ENCODE measurements around the gene GCGR.

DNA sequence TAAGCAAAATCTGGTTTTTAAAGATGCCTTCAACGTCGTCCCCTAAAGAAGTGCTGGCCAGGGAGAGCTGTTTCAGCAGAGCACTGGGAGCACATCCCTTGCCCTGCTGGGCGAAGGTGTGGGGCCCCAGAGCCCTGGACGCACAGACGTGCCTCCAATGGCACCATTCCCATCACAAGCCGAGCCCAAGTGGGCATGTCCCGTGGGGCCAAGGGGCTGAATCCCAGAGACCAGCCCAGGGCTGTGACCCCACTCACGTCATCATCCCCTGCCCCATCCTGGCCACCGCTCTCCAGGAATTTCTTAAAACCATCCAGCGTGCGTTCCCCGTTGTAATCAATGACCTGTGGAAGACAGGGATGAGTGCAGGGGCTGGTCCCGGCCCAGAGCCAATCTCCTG lies 40.9 kb downstream of the GCGR start:
- TF ChIP-seq, protein P1, sequence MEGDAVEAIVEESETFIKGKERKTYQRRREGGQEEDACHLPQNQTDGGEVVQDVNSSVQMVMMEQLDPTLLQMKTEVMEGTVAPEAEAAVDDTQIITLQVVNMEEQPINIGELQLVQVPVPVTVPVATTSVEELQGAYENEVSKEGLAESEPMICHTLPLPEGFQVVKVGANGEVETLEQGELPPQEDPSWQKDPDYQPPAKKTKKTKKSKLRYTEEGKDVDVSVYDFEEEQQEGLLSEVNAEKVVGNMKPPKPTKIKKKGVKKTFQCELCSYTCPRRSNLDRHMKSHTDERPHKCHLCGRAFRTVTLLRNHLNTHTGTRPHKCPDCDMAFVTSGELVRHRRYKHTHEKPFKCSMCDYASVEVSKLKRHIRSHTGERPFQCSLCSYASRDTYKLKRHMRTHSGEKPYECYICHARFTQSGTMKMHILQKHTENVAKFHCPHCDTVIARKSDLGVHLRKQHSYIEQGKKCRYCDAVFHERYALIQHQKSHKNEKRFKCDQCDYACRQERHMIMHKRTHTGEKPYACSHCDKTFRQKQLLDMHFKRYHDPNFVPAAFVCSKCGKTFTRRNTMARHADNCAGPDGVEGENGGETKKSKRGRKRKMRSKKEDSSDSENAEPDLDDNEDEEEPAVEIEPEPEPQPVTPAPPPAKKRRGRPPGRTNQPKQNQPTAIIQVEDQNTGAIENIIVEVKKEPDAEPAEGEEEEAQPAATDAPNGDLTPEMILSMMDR (IDR thresholded peaks at IDR 0.05), result no peak
- TF ChIP-seq POLR2A (IDR thresholded peaks at IDR 0.05), result no peak

Data from uterus (tissue), 2 donors.